ENCODE measurements around the gene ARRB1. TPM values are rescaled to one million over a fixed set of nuclear protein-coding genes. Genes with fewer than 3 reads are reported as not detected.

Gene ARRB1
- total RNA-seq, 1 donor from 2014 or later, result 8.8 TPM

DNA sequence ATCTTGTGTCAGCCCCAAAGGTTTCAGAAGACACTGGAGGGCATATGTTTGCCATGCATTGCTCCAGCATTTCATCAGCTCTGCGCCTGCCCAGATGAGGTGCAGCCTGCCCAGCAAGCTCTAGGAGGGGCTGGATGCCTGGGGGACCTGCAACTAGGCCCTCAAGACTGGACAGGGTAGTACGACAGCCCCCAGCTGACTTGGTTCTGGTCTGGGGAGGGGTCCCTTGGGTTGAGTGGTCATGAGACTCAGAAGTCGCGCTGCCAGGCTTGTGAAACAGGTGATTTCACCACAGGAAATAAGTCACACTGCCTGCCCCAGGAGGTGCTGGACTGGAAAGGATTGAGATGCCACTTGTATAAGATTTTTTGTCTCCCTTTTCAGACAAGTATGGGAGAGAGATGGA is 87.5 kb downstream of the ARRB1 start:
- TF ChIP-seq, protein P1, sequence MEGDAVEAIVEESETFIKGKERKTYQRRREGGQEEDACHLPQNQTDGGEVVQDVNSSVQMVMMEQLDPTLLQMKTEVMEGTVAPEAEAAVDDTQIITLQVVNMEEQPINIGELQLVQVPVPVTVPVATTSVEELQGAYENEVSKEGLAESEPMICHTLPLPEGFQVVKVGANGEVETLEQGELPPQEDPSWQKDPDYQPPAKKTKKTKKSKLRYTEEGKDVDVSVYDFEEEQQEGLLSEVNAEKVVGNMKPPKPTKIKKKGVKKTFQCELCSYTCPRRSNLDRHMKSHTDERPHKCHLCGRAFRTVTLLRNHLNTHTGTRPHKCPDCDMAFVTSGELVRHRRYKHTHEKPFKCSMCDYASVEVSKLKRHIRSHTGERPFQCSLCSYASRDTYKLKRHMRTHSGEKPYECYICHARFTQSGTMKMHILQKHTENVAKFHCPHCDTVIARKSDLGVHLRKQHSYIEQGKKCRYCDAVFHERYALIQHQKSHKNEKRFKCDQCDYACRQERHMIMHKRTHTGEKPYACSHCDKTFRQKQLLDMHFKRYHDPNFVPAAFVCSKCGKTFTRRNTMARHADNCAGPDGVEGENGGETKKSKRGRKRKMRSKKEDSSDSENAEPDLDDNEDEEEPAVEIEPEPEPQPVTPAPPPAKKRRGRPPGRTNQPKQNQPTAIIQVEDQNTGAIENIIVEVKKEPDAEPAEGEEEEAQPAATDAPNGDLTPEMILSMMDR (IDR thresholded peaks at IDR 0.05; ENCODE audit: insufficient read depth, low read length, poor library complexity, severe bottlenecking), result no peak
- Histone ChIP-seq H3K27me3 (ENCODE audit: control insufficient read depth, insufficient read depth, low read length) (no peaks in the 10 kb centered on the region), H3K36me3 (ENCODE audit: control insufficient read depth, insufficient read depth, low read length) (no peaks in the 10 kb centered on the region), H3K4me3 (ENCODE audit: low read depth, low read length) (no peak overlapping the region)
- no peak for DNase-seq (ENCODE audit: low read depth)

DNA sequence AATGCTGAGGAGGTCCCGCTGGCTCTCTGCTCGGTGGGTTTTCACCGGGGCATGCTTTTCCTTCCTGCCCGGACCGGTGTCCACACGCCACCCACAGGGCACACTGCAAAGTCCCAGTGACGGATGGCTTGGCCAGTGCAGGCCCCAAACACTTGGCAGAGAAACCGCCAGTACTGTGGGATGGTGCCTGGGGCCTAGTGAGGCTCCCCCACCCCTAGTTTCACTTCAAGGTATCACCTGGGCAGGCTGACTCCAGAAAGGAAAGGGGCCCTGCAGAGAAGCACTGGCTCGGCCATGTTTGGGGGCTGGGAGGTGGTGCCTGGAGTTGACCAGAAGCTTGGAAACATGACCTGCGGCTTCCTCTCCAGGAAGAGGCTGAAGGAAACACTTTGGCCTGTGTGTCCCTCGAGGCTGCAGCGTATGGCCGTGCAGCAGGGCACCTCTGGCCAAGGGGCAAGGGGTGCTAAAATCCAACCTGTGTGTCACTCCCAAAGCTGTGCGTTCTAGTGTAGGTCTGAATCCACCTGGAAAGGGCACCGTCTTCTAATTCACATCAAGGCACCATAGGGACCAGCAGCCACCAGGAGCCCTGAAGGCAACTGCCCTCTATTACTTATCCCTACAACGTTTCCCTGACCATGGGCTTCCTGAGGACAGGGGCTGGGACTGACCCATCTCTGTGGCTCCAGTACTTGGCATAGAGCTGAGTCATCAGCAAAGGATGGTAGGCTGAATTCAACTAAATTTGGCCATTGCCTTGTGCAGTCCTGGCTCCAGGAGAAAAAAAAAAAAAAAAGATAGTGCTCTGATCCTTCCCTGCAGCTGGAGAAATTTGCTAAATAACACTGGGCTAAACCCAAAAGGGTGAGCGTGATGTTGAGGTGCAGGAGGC is 88.3 kb downstream of the ARRB1 start:
- Histone ChIP-seq H3K27me3 (ENCODE audit: control insufficient read depth, insufficient read depth, low read length) (no peaks in the 10 kb centered on the region), H3K4me3 (ENCODE audit: low read depth, low read length) (no peak overlapping the region), H3K36me3 (ENCODE audit: control insufficient read depth, insufficient read depth, low read length) (no peaks in the 10 kb centered on the region)
- TF ChIP-seq, protein P1 (IDR thresholded peaks at IDR 0.05; ENCODE audit: insufficient read depth, low read length, poor library complexity, severe bottlenecking), result no peak
- DNase-seq (ENCODE audit: low read depth), result no peak

DNA sequence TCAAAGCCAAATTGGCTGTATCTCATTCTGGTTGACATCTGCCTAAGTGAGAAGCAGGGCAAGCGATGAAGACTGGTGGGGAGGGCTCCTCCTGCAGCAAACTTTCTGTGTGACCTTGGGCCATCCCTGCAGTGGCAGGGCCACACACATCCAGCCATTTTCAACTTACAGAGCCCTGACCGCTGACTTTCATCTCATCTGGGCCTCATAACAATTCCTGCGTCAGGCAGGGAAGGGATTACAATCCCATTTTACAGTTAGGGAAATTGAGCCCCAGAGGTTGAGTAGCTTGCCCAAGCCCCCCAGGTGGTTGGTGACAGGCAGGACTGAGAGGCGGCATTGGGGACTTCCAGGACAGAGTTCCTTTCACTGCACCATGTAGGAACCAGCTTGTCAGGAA is 89.0 kb downstream of the ARRB1 start:
- H3K4me3 ChIP-seq (ENCODE audit: low read depth, low read length), result no peak overlapping the region
- peaks cover 3% of the 10 kb centered on the region for H3K27me3 ChIP-seq (ENCODE audit: control insufficient read depth, insufficient read depth, low read length)
- DNase-seq (ENCODE audit: low read depth), result no peak
- TF ChIP-seq, protein P1 (IDR thresholded peaks at IDR 0.05; ENCODE audit: insufficient read depth, low read length, poor library complexity, severe bottlenecking), result no peak
- no peaks in the 10 kb centered on the region for H3K36me3 ChIP-seq (ENCODE audit: control insufficient read depth, insufficient read depth, low read length)

DNA sequence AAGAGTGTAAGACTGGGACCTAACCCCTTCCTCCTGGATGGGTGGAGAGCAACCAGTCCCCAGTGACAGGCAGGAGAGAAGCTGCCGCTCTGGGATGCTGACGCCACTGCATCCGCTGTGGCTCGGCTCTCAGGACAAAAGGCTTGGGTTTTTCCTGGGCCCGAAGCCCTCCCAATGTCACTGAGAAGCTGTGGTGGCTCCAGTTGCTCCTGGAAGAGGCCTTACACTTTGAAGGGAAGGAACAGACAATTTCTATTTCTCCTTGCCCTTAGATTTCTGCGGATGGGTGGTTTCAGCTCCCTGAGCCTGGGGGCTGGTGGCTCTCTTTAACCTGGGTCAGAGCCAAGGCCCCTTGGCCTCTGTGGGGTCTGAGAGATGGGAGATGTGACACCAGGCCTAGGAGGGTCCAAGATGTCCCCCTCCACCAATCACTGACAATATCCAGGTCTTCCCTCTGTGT is 89.5 kb downstream of the ARRB1 start:
- H3K4me3 ChIP-seq (ENCODE audit: low read depth, low read length), result no peak overlapping the region
- no peak for DNase-seq (ENCODE audit: low read depth)
- H3K36me3 ChIP-seq (ENCODE audit: control insufficient read depth, insufficient read depth, low read length), result no peaks in the 10 kb centered on the region
- peaks cover 3% of the 10 kb centered on the region for H3K27me3 ChIP-seq (ENCODE audit: control insufficient read depth, insufficient read depth, low read length)
- TF ChIP-seq, protein P1 (IDR thresholded peaks at IDR 0.05; ENCODE audit: insufficient read depth, low read length, poor library complexity, severe bottlenecking), result no peak

DNA sequence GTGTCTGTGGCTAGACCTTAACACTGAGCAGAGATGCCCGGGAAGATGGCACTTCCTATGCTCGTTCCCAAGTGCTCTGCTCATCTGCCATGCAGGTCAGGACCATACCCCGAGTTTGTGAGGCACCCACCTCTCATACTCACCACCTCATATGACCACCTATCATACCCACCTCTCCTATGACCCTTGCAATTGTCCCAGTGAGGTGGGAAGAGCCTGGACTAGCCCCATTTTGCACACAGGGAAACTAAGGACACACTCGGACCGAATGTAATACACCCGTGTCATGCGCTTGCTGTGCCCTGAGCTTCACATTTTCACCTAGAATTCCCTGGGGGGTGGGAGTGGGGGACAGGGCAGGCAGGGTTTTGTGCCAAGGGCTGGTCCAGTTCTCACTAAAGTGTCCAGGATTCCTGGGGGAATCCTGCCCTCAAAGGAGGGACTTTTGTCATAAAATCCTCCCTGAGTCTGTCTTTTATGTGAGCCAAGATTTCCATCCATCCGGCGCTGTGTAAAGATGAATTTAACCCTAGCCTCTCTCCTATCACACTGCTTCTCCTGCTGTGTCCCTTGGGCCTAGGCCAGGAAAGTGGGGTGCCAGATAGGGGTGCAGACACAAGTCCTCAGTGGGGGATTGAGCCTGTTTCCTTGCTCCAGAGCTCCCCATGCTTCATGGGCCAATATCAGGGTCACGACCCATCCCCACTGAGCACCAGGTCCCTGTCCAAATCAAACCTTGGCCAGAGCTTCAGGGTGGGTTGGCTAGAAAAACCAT is 90.9 kb downstream of the ARRB1 start:
- DNase-seq (ENCODE audit: low read depth), result no peak
- Histone ChIP-seq H3K36me3 (ENCODE audit: control insufficient read depth, insufficient read depth, low read length) (no peaks in the 10 kb centered on the region), H3K27me3 (ENCODE audit: control insufficient read depth, insufficient read depth, low read length) (peaks cover 3% of the 10 kb centered on the region), H3K4me3 (ENCODE audit: low read depth, low read length) (no peak overlapping the region)
- TF ChIP-seq, protein P1 (IDR thresholded peaks at IDR 0.05; ENCODE audit: insufficient read depth, low read length, poor library complexity, severe bottlenecking), result no peak
